HG02840 (cell line): ENCODE results near the gene COPS7A.

ENCODE experiments used
- ATAC-seq: cut with Tn5 transposase; IDR thresholded peaks from one replicate; pipeline ENCODE4 v1.9.1; 2021; ENCODE audit warnings: mild to moderate bottlenecking, moderate library complexity, moderate number of reproducible peaks; ENCODE audit not compliant: unreplicated experiment, low FRiP score

COPS7A gene

GRCh38 chr12:6723607-6724408, at the start of gene COPS7A:
Gene COPS7A (plus strand): TSS chr12:6724046. CDS start chr12:6724657, 611 bp downstream.
- peak; percentile 90 for ATAC-seq

- no peak for ATAC-seq
Measured at GRCh38 chr12:6676962-6677361, 46.9 kb upstream of the COPS7A start.

DNA sequence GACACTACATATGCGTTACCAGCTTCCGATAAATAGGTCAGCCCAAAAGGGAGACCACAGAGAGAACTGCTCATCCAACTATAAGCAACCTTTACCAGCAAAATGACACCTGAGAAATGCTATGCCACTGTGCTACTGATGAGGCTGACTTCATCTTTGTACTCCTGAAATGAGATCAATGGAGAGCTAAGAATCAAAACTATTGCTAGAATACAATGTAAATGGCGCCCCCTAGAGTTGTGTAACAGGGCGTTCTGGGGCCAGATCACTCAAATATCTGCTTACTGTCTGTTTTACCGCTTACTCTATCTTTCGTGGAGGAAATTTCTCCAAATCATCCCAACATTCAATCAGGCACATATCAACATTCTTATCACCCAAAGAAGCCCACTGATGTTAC, 39.2 kb upstream of the COPS7A start:
- no peak for ATAC-seq

- no peak for ATAC-seq
Measured at GRCh38 chr12:6685814-6686213, 38.0 kb upstream of the COPS7A start.

- ATAC-seq: no peak
Measured at GRCh38 chr12:6688543-6688998, 35.3 kb upstream of the COPS7A start.

- peak; percentile 87 for ATAC-seq
Measured at GRCh38 chr12:6688999-6689882, 34.6 kb upstream of the COPS7A start, which contains the start of gene ZNF384. Gene ZNF384 (minus strand): TSS chr12:6689375. CDS start chr12:6679520, 9,855 bp downstream.

DNA sequence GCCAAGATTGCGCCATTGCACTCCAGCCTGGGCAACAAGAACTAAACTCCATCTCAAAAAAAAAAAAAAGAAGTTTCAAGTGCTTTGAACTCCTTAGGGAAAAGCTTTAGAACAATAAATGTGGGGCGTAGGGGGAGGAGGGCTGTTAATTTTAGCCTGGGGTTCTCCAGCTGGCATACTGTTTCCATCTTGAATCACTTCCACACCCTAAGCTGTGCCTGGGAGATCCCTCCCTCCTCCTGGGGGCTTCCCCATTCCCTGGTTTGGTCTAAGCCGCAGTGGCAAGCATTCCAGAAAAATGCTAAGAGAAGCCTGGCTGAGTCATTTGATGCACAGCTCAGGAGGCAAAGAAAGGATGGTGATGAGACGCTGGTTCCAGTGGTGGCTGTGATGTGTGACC, 32.4 kb upstream of the COPS7A start:
- ATAC-seq: no peak

DNA sequence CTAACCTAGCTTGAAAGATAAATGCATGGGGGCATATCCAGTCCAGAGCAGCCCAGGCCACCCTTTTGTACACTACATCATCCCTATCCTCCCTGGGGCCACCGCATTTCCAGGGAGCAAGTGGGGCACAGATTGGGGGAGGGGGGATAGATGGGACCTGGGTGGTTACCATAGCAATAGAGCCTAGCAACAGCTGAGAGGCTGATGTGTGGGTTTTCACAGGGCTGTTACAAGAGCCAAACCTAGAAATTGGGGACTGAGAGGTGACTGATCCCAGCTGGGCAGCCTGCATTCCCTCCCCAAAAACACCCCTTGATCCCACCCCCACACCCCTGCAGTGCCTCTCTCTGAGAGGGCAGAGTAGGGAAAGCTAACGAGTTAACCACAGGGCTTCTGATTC, 31.0 kb upstream of the COPS7A start:
- ATAC-seq: no peak

- no peak for ATAC-seq
Measured at GRCh38 chr12:6693832-6694355, 30.0 kb upstream of the COPS7A start.

DNA sequence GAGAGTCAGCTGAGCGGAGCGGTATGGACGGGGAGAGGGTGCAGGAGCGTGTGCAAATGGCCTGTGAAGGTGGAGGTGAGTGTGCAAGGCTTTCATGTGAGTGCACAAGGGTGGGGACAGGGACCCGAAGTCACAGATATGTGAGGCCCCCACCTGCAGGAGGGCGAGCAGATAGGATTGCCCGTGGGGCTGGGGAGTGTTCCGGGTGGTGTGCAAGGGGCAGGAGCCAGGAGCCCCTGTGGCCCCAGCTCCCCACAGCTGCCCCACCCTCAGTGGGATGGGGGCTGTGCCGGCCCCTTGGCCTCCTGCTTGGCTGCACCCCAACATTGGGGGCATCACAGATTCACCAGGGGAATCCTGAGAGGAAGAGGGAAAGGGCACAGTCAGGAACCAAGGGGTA, 29.1 kb upstream of the COPS7A start:
- no peak for ATAC-seq

- ATAC-seq: no peak
Measured at GRCh38 chr12:6695313-6696045, 28.4 kb upstream of the COPS7A start.

GRCh38 chr12:6696690-6697583, 26.9 kb upstream of the COPS7A start:
- no peak for ATAC-seq

- no peak for ATAC-seq
Measured at GRCh38 chr12:6697584-6698351, 26.1 kb upstream of the COPS7A start.

- ATAC-seq: no peak
Measured at GRCh38 chr12:6698352-6699046, 25.3 kb upstream of the COPS7A start.

GRCh38 chr12:6699259-6699988, 24.4 kb upstream of the COPS7A start:
- ATAC-seq: no peak

- no peak for ATAC-seq
Measured at GRCh38 chr12:6699989-6700645, 23.7 kb upstream of the COPS7A start.

- no peak for ATAC-seq
Measured at GRCh38 chr12:6700646-6701051, 23.2 kb upstream of the COPS7A start, which contains the start of gene PIANP. Gene PIANP (minus strand): TSS chr12:6700815. CDS start chr12:6698061, 2,754 bp downstream.
